ENCODE measurements around the gene ATG9B. TPM values are rescaled to one million over a fixed set of nuclear protein-coding genes. Genes with fewer than 3 reads are reported as not detected.

Gene ATG9B
- total RNA-seq = 16.7 TPM

GRCh38 chr7:151024435-151025056, at the start of gene ATG9B:
ATG9B (minus strand) TSS chr7:151024494; CDS start chr7:151024423, 71 bp downstream.
- peak; percentile 30 for ATAC-seq

- no peak for ATAC-seq
Observed at GRCh38 chr7:151073990-151074389, 49.7 kb upstream of the ATG9B start.

- no peak for ATAC-seq
Observed at GRCh38 chr7:151071032-151071866, 47.0 kb upstream of the ATG9B start.

- no peak for ATAC-seq
Observed at GRCh38 chr7:151070574-151070960, 46.3 kb upstream of the ATG9B start.

- ATAC-seq = peak; percentile 10
Observed at GRCh38 chr7:151069841-151070573, 45.7 kb upstream of the ATG9B start.

- no peak for ATAC-seq
Observed at GRCh38 chr7:151068069-151068773, 43.9 kb upstream of the ATG9B start.

GRCh38 chr7:151066273-151066974, 42.1 kb upstream of the ATG9B start:
- ATAC-seq = no peak

GRCh38 chr7:151065516-151065915, 41.2 kb upstream of the ATG9B start:
- ATAC-seq = no peak

- no peak for ATAC-seq
Observed at GRCh38 chr7:151064993-151065392, 40.7 kb upstream of the ATG9B start.

- no peak for ATAC-seq
Observed at GRCh38 chr7:151064454-151064853, 40.2 kb upstream of the ATG9B start.

GRCh38 chr7:151063212-151063561, 38.9 kb upstream of the ATG9B start:
- ATAC-seq = peak; percentile 5

GRCh38 chr7:151062399-151063211, 38.3 kb upstream of the ATG9B start:
- ATAC-seq = no peak

GRCh38 chr7:151062111-151062398, 37.8 kb upstream of the ATG9B start:
- no peak for ATAC-seq

- no peak for ATAC-seq
Observed at GRCh38 chr7:151061213-151062110, 37.2 kb upstream of the ATG9B start.

- no peak for ATAC-seq
Observed at GRCh38 chr7:151060416-151061212, 36.3 kb upstream of the ATG9B start.

- no peak for ATAC-seq
Observed at GRCh38 chr7:151060113-151060415, 35.8 kb upstream of the ATG9B start.

GRCh38 chr7:151059367-151060112, 35.2 kb upstream of the ATG9B start, which contains the start of gene SLC4A2:
SLC4A2 (plus strand) TSS chr7:151059589; CDS start chr7:151061988, 2,399 bp downstream.
- ATAC-seq = peak; percentile 47

GRCh38 chr7:151058781-151059366, 34.6 kb upstream of the ATG9B start:
- no peak for ATAC-seq
